ENCODE results near the gene C1QTNF6. TPM values are rescaled to one million over a fixed set of nuclear protein-coding genes. Genes with fewer than 3 reads are reported as not detected.
A peak's percentile ranks its signal among the peaks of the same experiment; 100 is the strongest.

The C1QTNF6 gene
- total and polyA plus RNA-seq, 10 of the 15 experiments (the other 5 are each of a cell fraction or from before 2014, with no cell fraction given) = 0.16 to 4.1 (median 1.3) TPM

DNA sequence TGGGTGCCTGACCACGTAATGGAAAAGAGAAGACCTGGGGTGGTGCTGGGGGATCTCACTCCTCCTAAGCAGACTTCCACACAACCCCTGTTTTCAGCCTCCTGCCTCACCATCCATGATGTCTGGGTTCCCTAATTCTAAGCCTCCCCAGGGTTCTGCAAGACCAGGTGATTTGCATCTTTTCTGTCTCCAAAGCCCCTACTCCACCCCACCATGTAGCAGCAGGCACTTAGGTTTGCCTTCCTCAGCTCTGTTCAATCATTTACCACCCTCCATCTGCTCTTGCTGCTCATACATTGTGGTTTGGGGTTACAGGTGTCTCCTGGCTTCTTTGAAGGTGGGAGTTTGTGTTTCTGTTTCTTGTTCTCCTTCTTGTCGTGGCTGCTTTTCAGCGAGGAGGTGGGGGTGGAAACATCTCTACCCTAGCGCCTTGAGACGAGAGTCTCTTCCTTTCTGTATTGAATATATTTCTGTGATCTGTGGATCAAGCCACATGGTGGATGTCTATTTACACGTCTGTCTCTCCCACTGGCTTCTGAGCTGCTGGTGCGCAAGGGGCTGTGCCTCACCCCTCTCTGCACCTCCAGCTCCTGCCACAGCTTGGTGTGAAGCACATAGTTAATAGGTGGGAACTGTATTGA lies 30.8 kb upstream of the C1QTNF6 start:
- peak overlapping the region; percentile 99 for H3K27ac ChIP-seq (ENCODE audit: control insufficient read depth, insufficient read depth)
- no peak overlapping the region for H2AFZ ChIP-seq (ENCODE audit: control insufficient read depth, low read depth, low read length)
- in situ Hi-C loops (cut with MboI) = loop anchor here (25.0 kb wide), 1 partner anchor 1832 kb away; the partner anchor contains the start of gene HMOX1
- CTCF ChIA-PET = interaction anchor here (1.0 to 8.1 kb wide), 7 partner anchors 11 to 198 kb away, joined by 3 to 111 read pairs (median 26); partner anchors contain the start of gene RAC2
- H3K4me2 ChIP-seq (ENCODE audit: control insufficient read depth, insufficient read depth) = peak overlapping the region; percentile 93
- H3K4me3 ChIP-seq = peak overlapping the region; percentile 80
- WGBS (ENCODE audit: insufficient coverage, insufficient replicate concordance, low lambda C conversion rate, missing lambda C conversion rate) = under 1% methylated on average over 7 of the region's 7 CpGs
- no peaks in the 10 kb centered on the region; a peak in 2 of 4 replicates for H3K36me3 ChIP-seq (ENCODE audit: control insufficient read depth in 2 of 2, insufficient read depth in 2 of 2, low read length in 1 of 2)
- BruUV-seq (replicated peaks) = no TSS peak
- no peaks in the 10 kb centered on the region for H3K27me3 ChIP-seq (replicated peaks in 1 of 2; ENCODE audit: control insufficient read depth in 2 of 2, insufficient read depth in 2 of 2, low read length in 1 of 2)
- FAIRE-seq = peak; percentile 92
- peak overlapping the region; percentile 92 for H3K9ac ChIP-seq (ENCODE audit: control insufficient read depth, insufficient read depth, low read length)
- H3K79me2 ChIP-seq (ENCODE audit: control insufficient read depth, insufficient read depth, low read length) = peaks cover 21% of the 10 kb centered on the region
- no peaks in the 10 kb centered on the region for H4K20me1 ChIP-seq (ENCODE audit: control insufficient read depth, insufficient read depth)
- H3K4me1 ChIP-seq (ENCODE audit: control insufficient read depth, insufficient read depth, low read length) = peaks cover 73% of the 10 kb centered on the region
- DNase-seq (ENCODE audit: low read depth, low spot score) = peak; percentile 99
- SMC1A ChIA-PET (ENCODE audit: uncharacterized antibody, unreplicated experiment) = interaction anchor here (1.2 to 6.7 kb wide), 10 partner anchors 11 to 57 kb away, joined by 3 to 109 read pairs (median 12); partner anchors contain the start of gene RAC2
- POLR2A ChIA-PET = interaction anchor here (1.0 to 11.6 kb wide), 10 partner anchors 11 to 91 kb away, joined by 3 to 246 read pairs (median 6); partner anchors contain the start of genes CYTH4, IL2RB and RAC2
- ATAC-seq = peak; percentile 82
- RAD21 ChIA-PET (ENCODE audit: unreplicated experiment) = interaction anchor here (0.8 to 11.8 kb wide), 13 partner anchors 11 to 174 kb away, joined by 3 to 196 read pairs (median 8); partner anchors contain the start of genes IL2RB and RAC2
- peaks cover 4% of the 10 kb centered on the region; the same call in 2 of the 3 replicates for H3K9me3 ChIP-seq (replicated peaks; ENCODE audit: control insufficient read depth, insufficient read depth, low read length)
- intact Hi-C loops (cut with micrococcal nuclease; ENCODE audit: unreplicated experiment) = loop anchor here (1.0 kb wide), 3 partner anchors 11 to 56 kb away; no protein-coding TSS in a partner anchor
- no peak for TF ChIP-seq RCOR1 (conservative IDR thresholded peaks at IDR 0.05; ENCODE audit: low read depth, low read length)
- no peak for TF ChIP-seq TARDBP (IDR thresholded peaks at IDR 0.05; ENCODE audit: borderline replicate concordance)
- TF ChIP-seq, protein P1, sequence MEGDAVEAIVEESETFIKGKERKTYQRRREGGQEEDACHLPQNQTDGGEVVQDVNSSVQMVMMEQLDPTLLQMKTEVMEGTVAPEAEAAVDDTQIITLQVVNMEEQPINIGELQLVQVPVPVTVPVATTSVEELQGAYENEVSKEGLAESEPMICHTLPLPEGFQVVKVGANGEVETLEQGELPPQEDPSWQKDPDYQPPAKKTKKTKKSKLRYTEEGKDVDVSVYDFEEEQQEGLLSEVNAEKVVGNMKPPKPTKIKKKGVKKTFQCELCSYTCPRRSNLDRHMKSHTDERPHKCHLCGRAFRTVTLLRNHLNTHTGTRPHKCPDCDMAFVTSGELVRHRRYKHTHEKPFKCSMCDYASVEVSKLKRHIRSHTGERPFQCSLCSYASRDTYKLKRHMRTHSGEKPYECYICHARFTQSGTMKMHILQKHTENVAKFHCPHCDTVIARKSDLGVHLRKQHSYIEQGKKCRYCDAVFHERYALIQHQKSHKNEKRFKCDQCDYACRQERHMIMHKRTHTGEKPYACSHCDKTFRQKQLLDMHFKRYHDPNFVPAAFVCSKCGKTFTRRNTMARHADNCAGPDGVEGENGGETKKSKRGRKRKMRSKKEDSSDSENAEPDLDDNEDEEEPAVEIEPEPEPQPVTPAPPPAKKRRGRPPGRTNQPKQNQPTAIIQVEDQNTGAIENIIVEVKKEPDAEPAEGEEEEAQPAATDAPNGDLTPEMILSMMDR (IDR thresholded peaks at IDR 0.05 in 2 of 3, conservative IDR thresholded peaks at IDR 0.05 in 1 of 3; ENCODE audit: control insufficient read depth in 2 of 3, extremely low read depth in 1 of 3, insufficient read depth in 1 of 3, low read depth in 3 of 3, low read length in 3 of 3) = no peak
- 0 out of 2 replicates have a peak, but pooled peaks have one; percentile 19 for TF ChIP-seq TBL1XR1 (IDR thresholded peaks at IDR 0.05; ENCODE audit: low read depth, low read length)
- no peak for TF ChIP-seq SUZ12 (IDR thresholded peaks at IDR 0.05; ENCODE audit: unreplicated experiment)
- TF ChIP-seq CREM (IDR thresholded peaks at IDR 0.05; ENCODE audit: low read depth) = peak; percentile 69; the same call in 1 of the 2 replicates
- TF ChIP-seq SIN3A (IDR thresholded peaks at IDR 0.05; ENCODE audit: low read depth, low read length) = no peak
- 0 out of 2 replicates have a peak, but pooled peaks have one; percentile 11 for TF ChIP-seq IRF4 (IDR thresholded peaks at IDR 0.05; ENCODE audit: low read depth, low read length)
- TF ChIP-seq HCFC1 (IDR thresholded peaks at IDR 0.05; ENCODE audit: low read length) = no peak
- TF ChIP-seq, protein P2, sequence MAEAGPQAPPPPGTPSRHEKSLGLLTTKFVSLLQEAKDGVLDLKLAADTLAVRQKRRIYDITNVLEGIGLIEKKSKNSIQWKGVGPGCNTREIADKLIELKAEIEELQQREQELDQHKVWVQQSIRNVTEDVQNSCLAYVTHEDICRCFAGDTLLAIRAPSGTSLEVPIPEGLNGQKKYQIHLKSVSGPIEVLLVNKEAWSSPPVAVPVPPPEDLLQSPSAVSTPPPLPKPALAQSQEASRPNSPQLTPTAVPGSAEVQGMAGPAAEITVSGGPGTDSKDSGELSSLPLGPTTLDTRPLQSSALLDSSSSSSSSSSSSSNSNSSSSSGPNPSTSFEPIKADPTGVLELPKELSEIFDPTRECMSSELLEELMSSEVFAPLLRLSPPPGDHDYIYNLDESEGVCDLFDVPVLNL (IDR thresholded peaks at IDR 0.05; ENCODE audit: low read depth, low read length) = no peak
- TF ChIP-seq, protein P3, sequence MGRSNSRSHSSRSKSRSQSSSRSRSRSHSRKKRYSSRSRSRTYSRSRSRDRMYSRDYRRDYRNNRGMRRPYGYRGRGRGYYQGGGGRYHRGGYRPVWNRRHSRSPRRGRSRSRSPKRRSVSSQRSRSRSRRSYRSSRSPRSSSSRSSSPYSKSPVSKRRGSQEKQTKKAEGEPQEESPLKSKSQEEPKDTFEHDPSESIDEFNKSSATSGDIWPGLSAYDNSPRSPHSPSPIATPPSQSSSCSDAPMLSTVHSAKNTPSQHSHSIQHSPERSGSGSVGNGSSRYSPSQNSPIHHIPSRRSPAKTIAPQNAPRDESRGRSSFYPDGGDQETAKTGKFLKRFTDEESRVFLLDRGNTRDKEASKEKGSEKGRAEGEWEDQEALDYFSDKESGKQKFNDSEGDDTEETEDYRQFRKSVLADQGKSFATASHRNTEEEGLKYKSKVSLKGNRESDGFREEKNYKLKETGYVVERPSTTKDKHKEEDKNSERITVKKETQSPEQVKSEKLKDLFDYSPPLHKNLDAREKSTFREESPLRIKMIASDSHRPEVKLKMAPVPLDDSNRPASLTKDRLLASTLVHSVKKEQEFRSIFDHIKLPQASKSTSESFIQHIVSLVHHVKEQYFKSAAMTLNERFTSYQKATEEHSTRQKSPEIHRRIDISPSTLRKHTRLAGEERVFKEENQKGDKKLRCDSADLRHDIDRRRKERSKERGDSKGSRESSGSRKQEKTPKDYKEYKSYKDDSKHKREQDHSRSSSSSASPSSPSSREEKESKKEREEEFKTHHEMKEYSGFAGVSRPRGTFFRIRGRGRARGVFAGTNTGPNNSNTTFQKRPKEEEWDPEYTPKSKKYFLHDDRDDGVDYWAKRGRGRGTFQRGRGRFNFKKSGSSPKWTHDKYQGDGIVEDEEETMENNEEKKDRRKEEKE (IDR thresholded peaks at IDR 0.05) = no peak
- peak; percentile 81 for TF ChIP-seq TCF7 (IDR thresholded peaks at IDR 0.05; ENCODE audit: borderline replicate concordance)
- TF ChIP-seq, protein P4, sequence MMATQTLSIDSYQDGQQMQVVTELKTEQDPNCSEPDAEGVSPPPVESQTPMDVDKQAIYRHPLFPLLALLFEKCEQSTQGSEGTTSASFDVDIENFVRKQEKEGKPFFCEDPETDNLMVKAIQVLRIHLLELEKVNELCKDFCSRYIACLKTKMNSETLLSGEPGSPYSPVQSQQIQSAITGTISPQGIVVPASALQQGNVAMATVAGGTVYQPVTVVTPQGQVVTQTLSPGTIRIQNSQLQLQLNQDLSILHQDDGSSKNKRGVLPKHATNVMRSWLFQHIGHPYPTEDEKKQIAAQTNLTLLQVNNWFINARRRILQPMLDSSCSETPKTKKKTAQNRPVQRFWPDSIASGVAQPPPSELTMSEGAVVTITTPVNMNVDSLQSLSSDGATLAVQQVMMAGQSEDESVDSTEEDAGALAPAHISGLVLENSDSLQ (IDR thresholded peaks at IDR 0.05) = peak; percentile 41; the same call in 1 of the 2 replicates

Measured in GM12878 (cell line).